ENCODE data around the gene ERC1.
"Not testable (repeated sequence)": the region's sequence is repeated elsewhere in the genome, so short reads cannot be mapped to it uniquely, and the experiment has no call there.

ERC1 gene

GRCh38 chr12:992647-993046, 1.6 kb downstream of the ERC1 start:
- peak in 1 of 2 experiments; percentile 22 for DNase-seq
- TF ChIP-seq GATA1 (IDR thresholded peaks at IDR 0.05; ENCODE audit: low read depth, low read length) (no peak), POLR2A (IDR thresholded peaks at IDR 0.05; ENCODE audit: low read length) (no peak)

GRCh38 chr12:996881-997280, 5.9 kb downstream of the ERC1 start:
- TF ChIP-seq POLR2A (IDR thresholded peaks at IDR 0.05; ENCODE audit: low read length): no peak
- no peak for TF ChIP-seq GATA1 (IDR thresholded peaks at IDR 0.05; ENCODE audit: low read depth, low read length)
- no peak for DNase-seq

- no peak for DNase-seq
- no peak for TF ChIP-seq GATA1 (IDR thresholded peaks at IDR 0.05; ENCODE audit: low read depth, low read length)
- no peak for TF ChIP-seq POLR2A (IDR thresholded peaks at IDR 0.05; ENCODE audit: low read length)
Observed at GRCh38 chr12:997505-997904, 6.5 kb downstream of the ERC1 start.

- TF ChIP-seq GATA1 (IDR thresholded peaks at IDR 0.05; ENCODE audit: low read depth, low read length) (no peak), POLR2A (IDR thresholded peaks at IDR 0.05; ENCODE audit: low read length) (no peak)
- peak in 1 of 2 experiments; percentile 33 for DNase-seq
Observed at GRCh38 chr12:998020-998874, 7.2 kb downstream of the ERC1 start.

- not testable (repeated sequence) for DNase-seq
Observed at GRCh38 chr12:999736-1000135, 8.7 kb downstream of the ERC1 start.

- no peak for DNase-seq
- TF ChIP-seq POLR2A (IDR thresholded peaks at IDR 0.05; ENCODE audit: low read length) (no peak), GATA1 (IDR thresholded peaks at IDR 0.05; ENCODE audit: low read depth, low read length) (no peak)
Observed at GRCh38 chr12:1001507-1001906, 10.5 kb downstream of the ERC1 start.

GRCh38 chr12:1003600-1004271, 12.7 kb downstream of the ERC1 start:
- TF ChIP-seq POLR2A (IDR thresholded peaks at IDR 0.05; ENCODE audit: low read length) (no peak), GATA1 (IDR thresholded peaks at IDR 0.05; ENCODE audit: low read depth, low read length) (no peak)
- DNase-seq: no peak

- TF ChIP-seq POLR2A (IDR thresholded peaks at IDR 0.05; ENCODE audit: low read length) (no peak), GATA1 (IDR thresholded peaks at IDR 0.05; ENCODE audit: low read depth, low read length) (no peak)
- DNase-seq: no peak
Observed at GRCh38 chr12:1006255-1006654, 15.2 kb downstream of the ERC1 start.

GRCh38 chr12:1007276-1007675, 16.3 kb downstream of the ERC1 start:
- no peak for TF ChIP-seq GATA1 (IDR thresholded peaks at IDR 0.05; ENCODE audit: low read depth, low read length)
- DNase-seq: no peak

- DNase-seq: no peak
- TF ChIP-seq GATA1 (IDR thresholded peaks at IDR 0.05; ENCODE audit: low read depth, low read length): no peak
- no peak for TF ChIP-seq POLR2A (IDR thresholded peaks at IDR 0.05; ENCODE audit: low read length)
Observed at GRCh38 chr12:1007994-1008393, 17.0 kb downstream of the ERC1 start.

GRCh38 chr12:1011091-1011490, 20.1 kb downstream of the ERC1 start:
- no peak for DNase-seq
- TF ChIP-seq POLR2A (IDR thresholded peaks at IDR 0.05; ENCODE audit: low read length): no peak
- TF ChIP-seq GATA1 (IDR thresholded peaks at IDR 0.05; ENCODE audit: low read depth, low read length): no peak

- peak in 1 of 2 experiments; percentile 11 for DNase-seq
- TF ChIP-seq POLR2A (IDR thresholded peaks at IDR 0.05; ENCODE audit: low read length): no peak
- TF ChIP-seq GATA1 (IDR thresholded peaks at IDR 0.05; ENCODE audit: low read depth, low read length): no peak
Observed at GRCh38 chr12:1013618-1014489, 22.8 kb downstream of the ERC1 start.

- no peak for DNase-seq
- no peak for TF ChIP-seq GATA1 (IDR thresholded peaks at IDR 0.05; ENCODE audit: low read depth, low read length)
- TF ChIP-seq POLR2A (IDR thresholded peaks at IDR 0.05; ENCODE audit: low read length): no peak
Observed at GRCh38 chr12:1019283-1019682, 28.3 kb downstream of the ERC1 start.

GRCh38 chr12:1020389-1020788, 29.4 kb downstream of the ERC1 start:
- TF ChIP-seq POLR2A (IDR thresholded peaks at IDR 0.05; ENCODE audit: low read length): no peak
- no peak for TF ChIP-seq GATA1 (IDR thresholded peaks at IDR 0.05; ENCODE audit: low read depth, low read length)
- DNase-seq: no peak
